Measurements from ENCODE around the gene FSIP1.

Gene FSIP1

DNA sequence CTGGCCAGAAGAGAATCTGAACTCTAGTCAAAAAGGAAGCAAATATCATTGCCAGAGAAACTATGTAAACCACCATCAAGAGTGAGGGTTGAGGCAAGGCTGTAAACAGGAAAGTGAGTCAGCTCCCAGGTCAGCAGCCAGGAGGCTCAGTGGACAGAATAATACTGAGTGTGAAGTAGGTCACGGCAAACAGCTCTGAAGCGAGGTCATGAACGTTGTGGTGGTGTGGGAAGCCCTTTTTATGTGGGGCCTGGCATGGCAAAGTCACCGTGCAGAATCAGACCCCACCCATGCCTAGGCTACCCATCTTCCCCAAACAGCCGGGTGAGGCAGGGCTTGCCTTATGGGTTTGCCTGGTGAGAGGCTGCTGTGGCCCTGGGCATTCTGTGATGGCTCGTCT is 157.8 kb downstream of the FSIP1 start:
- Histone ChIP-seq H3K4me1 (no peaks in the 10 kb centered on the region), H3K9me3 (no peaks in the 10 kb centered on the region), H3K36me3 (no peaks in the 10 kb centered on the region), H3K27me3 (0 out of 2 replicates have a peak, but pooled peaks cover 3% of the 10 kb centered on the region), H3K4me3 (ENCODE audit: low read depth, low read length) (no peak overlapping the region)
- TF ChIP-seq, protein P1, sequence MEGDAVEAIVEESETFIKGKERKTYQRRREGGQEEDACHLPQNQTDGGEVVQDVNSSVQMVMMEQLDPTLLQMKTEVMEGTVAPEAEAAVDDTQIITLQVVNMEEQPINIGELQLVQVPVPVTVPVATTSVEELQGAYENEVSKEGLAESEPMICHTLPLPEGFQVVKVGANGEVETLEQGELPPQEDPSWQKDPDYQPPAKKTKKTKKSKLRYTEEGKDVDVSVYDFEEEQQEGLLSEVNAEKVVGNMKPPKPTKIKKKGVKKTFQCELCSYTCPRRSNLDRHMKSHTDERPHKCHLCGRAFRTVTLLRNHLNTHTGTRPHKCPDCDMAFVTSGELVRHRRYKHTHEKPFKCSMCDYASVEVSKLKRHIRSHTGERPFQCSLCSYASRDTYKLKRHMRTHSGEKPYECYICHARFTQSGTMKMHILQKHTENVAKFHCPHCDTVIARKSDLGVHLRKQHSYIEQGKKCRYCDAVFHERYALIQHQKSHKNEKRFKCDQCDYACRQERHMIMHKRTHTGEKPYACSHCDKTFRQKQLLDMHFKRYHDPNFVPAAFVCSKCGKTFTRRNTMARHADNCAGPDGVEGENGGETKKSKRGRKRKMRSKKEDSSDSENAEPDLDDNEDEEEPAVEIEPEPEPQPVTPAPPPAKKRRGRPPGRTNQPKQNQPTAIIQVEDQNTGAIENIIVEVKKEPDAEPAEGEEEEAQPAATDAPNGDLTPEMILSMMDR (IDR thresholded peaks at IDR 0.05; ENCODE audit: low read depth, low read length): no peak
- no peak for DNase-seq

- Histone ChIP-seq H3K9me3 (no peaks in the 10 kb centered on the region), H3K4me3 (ENCODE audit: low read depth, low read length) (no peak overlapping the region), H3K27me3 (0 out of 2 replicates have a peak, but pooled peaks cover 3% of the 10 kb centered on the region), H3K4me1 (no peaks in the 10 kb centered on the region), H3K36me3 (no peaks in the 10 kb centered on the region)
- TF ChIP-seq, protein P1 (IDR thresholded peaks at IDR 0.05; ENCODE audit: low read depth, low read length): no peak
- DNase-seq: no peak
These were observed 159.1 kb downstream of the FSIP1 start for GRCh38 chr15:39623529-39623931.

GRCh38 chr15:39622660-39623516 is 159.8 kb downstream of the FSIP1 start:
- no peaks in the 10 kb centered on the region for H3K9me3 ChIP-seq
- no peaks in the 10 kb centered on the region for H3K4me1 ChIP-seq
- TF ChIP-seq, protein P1 (IDR thresholded peaks at IDR 0.05; ENCODE audit: low read depth, low read length): no peak
- no peaks in the 10 kb centered on the region for H3K36me3 ChIP-seq
- no peak for DNase-seq
- 0 out of 2 replicates have a peak, but pooled peaks cover 3% of the 10 kb centered on the region for H3K27me3 ChIP-seq
- H3K4me3 ChIP-seq (ENCODE audit: low read depth, low read length): no peak overlapping the region

DNA sequence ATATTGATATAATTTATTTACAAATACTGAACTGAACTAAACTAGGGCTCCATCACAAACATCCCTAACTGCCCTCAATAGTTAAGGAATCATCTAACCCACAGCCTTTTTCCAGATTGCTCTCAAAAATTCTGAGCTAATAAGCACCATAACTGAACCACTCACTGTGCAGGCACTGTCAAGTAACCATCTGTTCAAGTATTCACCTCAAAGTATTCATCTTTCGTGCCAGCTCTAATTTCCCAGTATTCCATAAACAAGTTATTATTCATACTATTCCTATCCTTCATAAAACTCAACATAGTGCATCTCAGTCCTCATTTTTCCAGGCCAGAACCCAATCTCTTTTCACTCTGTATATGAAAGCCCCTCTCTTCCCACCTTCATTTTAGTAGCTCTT is 160.7 kb downstream of the FSIP1 start:
- TF ChIP-seq, protein P1 (IDR thresholded peaks at IDR 0.05; ENCODE audit: low read depth, low read length): no peak
- no peaks in the 10 kb centered on the region for H3K4me1 ChIP-seq

GRCh38 chr15:39621210-39621609 is 161.4 kb downstream of the FSIP1 start:
- Histone ChIP-seq H3K9me3 (no peaks in the 10 kb centered on the region), H3K36me3 (no peaks in the 10 kb centered on the region), H3K4me3 (ENCODE audit: low read depth, low read length) (no peak overlapping the region), H3K27me3 (peaks cover 6% of the 10 kb centered on the region; the same call in 1 of the 2 replicates), H3K4me1 (no peaks in the 10 kb centered on the region)
- DNase-seq: no peak
- TF ChIP-seq, protein P1 (IDR thresholded peaks at IDR 0.05; ENCODE audit: low read depth, low read length): no peak

More for the DNA sequence above, 160.7 kb downstream of the FSIP1 start:
- no peak for DNase-seq
- H3K36me3 ChIP-seq: no peaks in the 10 kb centered on the region
- peaks cover 6% of the 10 kb centered on the region; the same call in 1 of the 2 replicates for H3K27me3 ChIP-seq
- no peaks in the 10 kb centered on the region for H3K9me3 ChIP-seq
- H3K4me3 ChIP-seq (ENCODE audit: low read depth, low read length): no peak overlapping the region
